H1 (cell line): ENCODE results near the gene NUBP1. TPM values are rescaled to one million over a fixed set of nuclear protein-coding genes. Genes with fewer than 3 reads are reported as not detected.

Experiments used
- CTCF ChIA-PET: fragments of 300-600 bp; sonication (Branson Sonifier 250); formaldehyde crosslinking; loops from one replicate; lab custom pipeline; 2021; ENCODE audit not compliant: partially characterized antibody; lab: Charles Lee
- POLR2A ChIA-PET: fragments of 300-600 bp; sonication (Branson Sonifier 250); formaldehyde crosslinking; loops from one replicate; lab custom pipeline; 2021; ENCODE audit warnings: inconsistent platforms; ENCODE audit not compliant: partially characterized antibody; lab: Charles Lee
- DNase-seq, 2 experiments: peaks; one replicate each; pipeline versions ENCODE4 v3.0.0 to v3.0.0-alpha.2; 2010 to 2022; ENCODE audit warnings: low spot score in 2 of 2, low read depth in 1 of 2, mixed read lengths in 1 of 2
- FAIRE-seq: peaks from 2 replicates; lab custom pipeline; 2011; peaks lifted over from hg19 to GRCh38; lab: Jason Lieb, UNC
- H2AFZ ChIP-seq: 2 replicates; pipeline ENCODE4 v1.8.1; 2012; ENCODE audit warnings: low read length, inconsistent platforms
- H2AK5ac ChIP-seq: 2 replicates; pipeline ENCODE4 v1.6.1; 2013; ENCODE audit warnings: low read depth, low read length
- H2BK120ac ChIP-seq: replicated peaks from 2 replicates; pipeline ENCODE3; 2013; ENCODE audit warnings: low read depth, low read length, inconsistent platforms
- H2BK12ac ChIP-seq: 2 replicates; pipeline ENCODE4 v1.6.1; 2013; ENCODE audit warnings: low read depth, low read length
- H2BK15ac ChIP-seq: 2 replicates; pipeline ENCODE4 v1.6.1; 2013; ENCODE audit warnings: low read length
- H2BK20ac ChIP-seq: 2 replicates; pipeline ENCODE4 v1.6.1; 2013; ENCODE audit warnings: low read length
- H2BK5ac ChIP-seq: 2 replicates; pipeline ENCODE4 v1.6.1; 2013; ENCODE audit warnings: low read depth, low read length
- H3K14ac ChIP-seq: 2 replicates; pipeline ENCODE4 v1.6.1; 2013; ENCODE audit warnings: inconsistent platforms; ENCODE audit not compliant: insufficient read length
- H3K18ac ChIP-seq: 2 replicates; pipeline ENCODE4 v1.6.1; 2013; ENCODE audit warnings: low read length; ENCODE audit errors: extremely low read depth
- H3K23ac ChIP-seq: 2 replicates; pipeline ENCODE4 v1.6.1; 2013; ENCODE audit warnings: inconsistent platforms; ENCODE audit not compliant: insufficient read length
- H3K23me2 ChIP-seq: 2 replicates; pipeline ENCODE4 v1.6.1; 2013; ENCODE audit warnings: low read depth, low read length
- H3K27ac ChIP-seq: 2 replicates; pipeline ENCODE4 v1.6.1; 2011; ENCODE audit warnings: low read depth, low read length, inconsistent platforms
- H3K27me3 ChIP-seq, 4 experiments: replicated peaks in 1 of 4; 1 replicate in 1 of 4; 2 replicates in 3 of 4; pipeline versions ENCODE4 v1.6.1 to v1.8.1; 2011 to 2013; ENCODE audit warnings: low read length in 3 of 4, mild to moderate bottlenecking in 3 of 4, inconsistent platforms in 2 of 4, mixed read lengths in 2 of 4, moderate library complexity in 1 of 4; ENCODE audit not compliant: control insufficient read depth in 3 of 4, insufficient read depth in 3 of 4; ENCODE audit errors: extremely low read depth in 1 of 4
- H3K36me3 ChIP-seq, 4 experiments: 2 replicates each; pipeline versions ENCODE4 v1.6.1 to v1.8.1; 2011 to 2013; ENCODE audit warnings: mild to moderate bottlenecking in 4 of 4, low read length in 3 of 4, moderate library complexity in 2 of 4, control low read depth in 1 of 4, inconsistent platforms in 1 of 4; ENCODE audit not compliant: insufficient read depth in 4 of 4, control insufficient read depth in 2 of 4
- H3K4ac ChIP-seq: replicated peaks from 2 replicates; pipeline ENCODE3; 2013; ENCODE audit warnings: low read length, low read depth, mixed read lengths, inconsistent platforms; ENCODE audit not compliant: insufficient read length
- H3K4me1 ChIP-seq, 4 experiments: replicated peaks in 1 of 4; 1 replicate in 1 of 4; 2 replicates in 3 of 4; pipeline versions ENCODE4 v1.6.1 to v1.8.1; 2011 to 2013; ENCODE audit warnings: low read length in 3 of 4, inconsistent platforms in 2 of 4, mixed read lengths in 1 of 4; ENCODE audit not compliant: insufficient read depth in 4 of 4, control insufficient read depth in 3 of 4
- H3K4me2 ChIP-seq, 2 experiments: 2 replicates each; pipeline versions ENCODE4 v1.6.1 to v1.8.1; 2011 to 2013; ENCODE audit warnings: low read depth in 2 of 2, low read length in 2 of 2, control low read depth in 1 of 2, inconsistent platforms in 1 of 2, mild to moderate bottlenecking in 1 of 2; ENCODE audit not compliant: insufficient read depth in 1 of 2
- H3K4me3 ChIP-seq, 4 experiments: fragments of 200-600, 300-600 bp in 1 of 4; sonication (generic), shearing (Covaris generic), sonication (Bioruptor Twin) in 1 of 4; 2 replicates each; pipeline versions ENCODE4 v1.5.1 to v1.8.1; 2011 to 2016; ENCODE audit warnings: low read length in 4 of 4, low read depth in 3 of 4, control low read depth in 2 of 4, inconsistent platforms in 2 of 4, mild to moderate bottlenecking in 2 of 4, mixed read lengths in 1 of 4, moderate library complexity in 1 of 4; ENCODE audit not compliant: insufficient read depth in 2 of 4; ENCODE audit errors: extremely low read depth in 1 of 4
- H3K56ac ChIP-seq: replicated peaks from 2 replicates; pipeline ENCODE3; 2013; ENCODE audit warnings: low read depth, mild to moderate bottlenecking, mixed read lengths, low read length, inconsistent platforms; ENCODE audit not compliant: insufficient read length
- H3K79me1 ChIP-seq: 2 replicates; pipeline ENCODE4 v1.6.1; 2013; ENCODE audit warnings: low read depth, low read length, control low read depth
- H3K79me2 ChIP-seq, 2 experiments: 2 replicates each; pipeline versions ENCODE4 v1.6.1 to v1.8.1; 2012 to 2013; ENCODE audit warnings: low read length in 2 of 2, mild to moderate bottlenecking in 2 of 2, inconsistent platforms in 1 of 2; ENCODE audit not compliant: insufficient read depth in 2 of 2, control insufficient read depth in 1 of 2
- H3K9ac ChIP-seq, 4 experiments: replicated peaks in 1 of 4; 1 replicate in 1 of 4; 2 replicates in 3 of 4; pipeline versions ENCODE4 v1.6.1 to v1.8.1; 2011 to 2013; ENCODE audit warnings: low read depth in 3 of 4, low read length in 3 of 4, control low read depth in 2 of 4, mild to moderate bottlenecking in 2 of 4, moderate library complexity in 2 of 4, inconsistent platforms in 1 of 4; ENCODE audit errors: extremely low read depth in 1 of 4
- H3K9me3 ChIP-seq, 2 experiments: 2 replicates each; pipeline versions ENCODE4 v1.6.1 to v1.8.1; 2012 to 2013; ENCODE audit warnings: mild to moderate bottlenecking in 2 of 2, moderate library complexity in 2 of 2, control low read depth in 1 of 2, inconsistent platforms in 1 of 2, low read depth in 1 of 2, low read length in 1 of 2, mixed read lengths in 1 of 2; ENCODE audit not compliant: insufficient read depth in 2 of 2
- H4K20me1 ChIP-seq, 2 experiments: replicated peaks in 1 of 2; 2 replicates each; pipeline versions ENCODE3 to v1.8.1; 2011 to 2013; ENCODE audit warnings: inconsistent platforms in 2 of 2, low read length in 2 of 2, mild to moderate bottlenecking in 1 of 2; ENCODE audit not compliant: insufficient read depth in 2 of 2, control insufficient read depth in 1 of 2
- H4K5ac ChIP-seq: 2 replicates; pipeline ENCODE4 v1.6.1; 2013; ENCODE audit warnings: low read length, low read depth, mixed read lengths, inconsistent platforms; ENCODE audit not compliant: insufficient read length
- H4K8ac ChIP-seq: 2 replicates; pipeline ENCODE4 v1.8.0; 2013; ENCODE audit warnings: mild to moderate bottlenecking, moderate library complexity, low read length, inconsistent platforms; ENCODE audit not compliant: insufficient read depth; ENCODE audit errors: extremely low read depth
- H4K91ac ChIP-seq: replicated peaks from 2 replicates; pipeline ENCODE3; 2013; ENCODE audit warnings: low read length, mixed read lengths, inconsistent platforms; ENCODE audit not compliant: insufficient read length
- ASH2L ChIP-seq: fragments of 200-600, 300-600 bp; sonication (generic); IDR thresholded peaks from one replicate; pipeline ENCODE4 v1.7.1; 2017; ENCODE audit warnings: low read length
- CBX8 ChIP-seq: fragments of 300-800, 300-1000 bp; sonication (generic); IDR thresholded peaks from 2 replicates; pipeline ENCODE4 v1.7.1; 2016; ENCODE audit warnings: low read depth, low read length, borderline replicate concordance
- CHD1 ChIP-seq: IDR thresholded peaks from 2 replicates; pipeline ENCODE4 v1.6.1; 2012; ENCODE audit warnings: low read depth, low read length, improper control_type of control experiment
- CTBP2 ChIP-seq: IDR thresholded peaks from 2 replicates; pipeline ENCODE4 v1.7.0; 2011; ENCODE audit warnings: borderline replicate concordance, mild to moderate bottlenecking, moderate library complexity, mixed read lengths, low read length; ENCODE audit not compliant: insufficient read depth, insufficient read length
- EGR1 ChIP-seq: IDR thresholded peaks from 2 replicates; pipeline ENCODE4 v1.6.1; 2011; ENCODE audit warnings: low read depth, low read length, borderline replicate concordance
- KDM1A ChIP-seq: fragments of 200-600, 300-600 bp; sonication (generic); IDR thresholded peaks from 2 replicates; pipeline ENCODE4 v1.7.1; 2016; ENCODE audit warnings: mild to moderate bottlenecking, low read length, borderline replicate concordance
- KDM4A ChIP-seq: IDR thresholded peaks from one replicate; pipeline ENCODE4 v1.7.1; 2012; ENCODE audit warnings: low read depth, mild to moderate bottlenecking, moderate library complexity, low read length, inconsistent platforms; ENCODE audit not compliant: severe bottlenecking
- KDM5A ChIP-seq: fragments of 200-600 bp; IDR thresholded peaks from 2 replicates; pipeline ENCODE4 v1.7.1; 2012; ENCODE audit warnings: mild to moderate bottlenecking, low read length, inconsistent platforms, mixed read lengths
- RBBP5 ChIP-seq: IDR thresholded peaks from 2 replicates; pipeline ENCODE4 v1.7.1; 2012; ENCODE audit warnings: low read depth, mild to moderate bottlenecking, inconsistent platforms, low read length, moderate library complexity, borderline replicate concordance
- RXRA ChIP-seq: IDR thresholded peaks from 2 replicates; pipeline ENCODE4 v1.6.1; 2011; ENCODE audit warnings: low read depth, mild to moderate bottlenecking, low read length, moderate library complexity; ENCODE audit not compliant: insufficient read depth
- SIRT6 ChIP-seq: IDR thresholded peaks from one replicate; pipeline ENCODE4 v1.7.1; 2012; ENCODE audit warnings: low read length, inconsistent platforms
- WGBS, 2 experiments: shearing (Covaris generic) in 1 of 2; methylation state at CpG; one replicate each; pipeline versions ENCODE4 v1.1.6 to v1.1.7; 2013 to 2015; ENCODE audit warnings: low lambda C conversion rate in 2 of 2, mixed read lengths in 2 of 2, inconsistent platforms in 1 of 2, low coverage in 1 of 2, missing lambda C conversion rate in 1 of 2; ENCODE audit not compliant: insufficient replicate concordance in 2 of 2, insufficient coverage in 1 of 2, insufficient read length in 1 of 2; ENCODE audit errors: extremely low coverage in 1 of 2, missing lambda C conversion rate in 1 of 2; 5-methylcytosine and 5-hydroxymethylcytosine counted together
- polyA plus RNA-seq, 7 experiments: library from polyadenylated mRNA; depleted of rRNA in 3 of 7; stranded (reverse) in 5 of 7; unstranded in 2 of 7; fragments of >200 nt in 5 of 7; fragments of 200-250 nt in 2 of 7; gene quantifications; 1 replicate in 5 of 7; 2 replicates in 1 of 7; 4 replicates in 1 of 7; pipeline versions ENCODE4 v1.2.1 to v1.2.3, GENCODE V29; 2011 to 2013; ENCODE audit warnings: missing spikeins in 2 of 7, mixed read lengths in 2 of 7
- total RNA-seq: library from RNA; stranded (reverse); fragmentation: NEBNext Ultra II Directional; extraction: Animal tissue kit (Norgen Biotek cat#: 25700); gene quantifications from 2 replicates; pipeline ENCODE4 v1.2.1, GENCODE V29; 2021
- TF ChIP-seq, protein P1 (sequence below): IDR thresholded peaks from 2 replicates; pipeline ENCODE4 v1.6.1; 2011; ENCODE audit warnings: low read depth, mild to moderate bottlenecking, low read length; ENCODE audit not compliant: insufficient read depth

The NUBP1 gene
- total and polyA plus RNA-seq, 2 of the 8 experiments (the other 6 are each of a cell fraction or from before 2014, with no cell fraction given): 28.2 to 32.2 TPM

DNA sequence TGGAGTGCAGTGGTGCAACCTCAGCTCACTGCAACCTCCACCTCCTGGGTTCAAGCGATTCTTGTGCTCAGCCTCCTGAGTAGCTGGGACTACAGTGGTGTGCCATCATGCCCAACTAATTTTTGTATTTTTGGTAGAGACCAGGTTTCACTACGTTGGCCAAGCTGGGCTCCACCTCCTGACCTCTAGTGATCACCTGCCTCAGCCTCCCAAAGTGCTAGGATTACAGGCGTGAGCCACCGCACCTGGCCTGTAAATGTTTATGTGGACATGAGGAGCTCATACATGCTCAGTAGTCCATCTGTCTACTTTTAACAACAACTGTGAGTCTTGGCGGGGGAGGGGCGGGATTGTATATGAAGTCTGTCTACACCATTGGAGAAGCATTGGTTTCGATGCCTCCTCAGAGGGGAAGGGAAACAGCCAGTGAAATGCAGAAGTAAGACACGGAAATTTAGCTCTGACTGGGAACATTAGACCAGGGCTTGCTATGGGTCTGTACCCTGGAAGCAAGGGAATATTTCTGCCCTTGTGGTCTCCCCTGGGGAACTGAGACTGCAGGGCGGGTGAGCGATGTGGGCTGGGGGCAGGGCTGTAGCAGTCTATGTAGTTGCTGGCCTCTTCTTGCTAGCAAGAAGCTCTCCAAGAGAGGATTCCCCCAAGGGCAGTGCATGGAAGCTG lies 9.3 kb downstream of the NUBP1 start:
- Histone ChIP-seq H4K5ac (no peak overlapping the region), H3K4me2 (no peak overlapping the region), H2BK5ac (no peak overlapping the region), H3K4me1 (no peaks in the 10 kb centered on the region), H3K14ac (no peak overlapping the region), H3K4me3 (no peak overlapping the region), H3K36me3 (peaks cover 0 to 7% (median 3%) of the 10 kb centered on the region in 4 experiments; a peak in 4 of 8 replicates), H3K27ac (no peak overlapping the region), H3K79me2 (no peaks in the 10 kb centered on the region), H2BK20ac (no peak overlapping the region), H3K9me3 (no peaks in the 10 kb centered on the region), H2AFZ (no peak overlapping the region), H4K8ac (no peak overlapping the region), H3K27me3 (no peaks in the 10 kb centered on the region), H2BK12ac (no peak overlapping the region), H2BK15ac (no peak overlapping the region), H3K56ac (no peak overlapping the region), H3K79me1 (no peaks in the 10 kb centered on the region), H3K23ac (no peak overlapping the region), H3K9ac (no peak overlapping the region), H3K23me2 (no peaks in the 10 kb centered on the region), H4K20me1 (no peaks in the 10 kb centered on the region), H3K18ac (no peak overlapping the region), H2AK5ac (no peak overlapping the region), H4K91ac (no peak overlapping the region), H2BK120ac (no peak overlapping the region), H3K4ac (no peak overlapping the region)
- 90% methylated on average over 9 of the region's 10 CpGs; no CpG with 5 or more reads in 1 of the 2 experiments for WGBS, 2 experiments
- POLR2A ChIA-PET: interaction anchor here (1.2 to 1.4 kb wide), 2 partner anchors 9 to 186 kb away, joined by 4 read pairs; no protein-coding TSS in a partner anchor
- DNase-seq (no peak), FAIRE-seq (no peak)
- CTCF ChIA-PET: interaction anchor here (1.0 to 3.6 kb wide), 5 partner anchors 9 to 242 kb away, joined by 3 to 17 read pairs (median 3); no protein-coding TSS in a partner anchor
- TF ChIP-seq KDM4A (no peak), RXRA (no peak), SIRT6 (no peak), CHD1 (no peak), KDM5A (no peak), KDM1A (no peak), EGR1 (no peak), ASH2L (no peak), CBX8 (no peak), RBBP5 (no peak), CTBP2 (no peak)
- TF ChIP-seq, protein P1, sequence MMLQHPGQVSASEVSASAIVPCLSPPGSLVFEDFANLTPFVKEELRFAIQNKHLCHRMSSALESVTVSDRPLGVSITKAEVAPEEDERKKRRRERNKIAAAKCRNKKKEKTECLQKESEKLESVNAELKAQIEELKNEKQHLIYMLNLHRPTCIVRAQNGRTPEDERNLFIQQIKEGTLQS: no peak
